Erythroblast (primary cell): ENCODE data around the gene SLC24A3.

Experiments used
- GATA1 ChIP-seq: IDR thresholded peaks from 2 replicates; pipeline ENCODE4 v1.6.1; 2011; ENCODE audit warnings: low read depth, mild to moderate bottlenecking, control low read depth, low read length, moderate library complexity
- POLR2A ChIP-seq: IDR thresholded peaks from 2 replicates; pipeline ENCODE4 v1.6.1; 2011; ENCODE audit warnings: mild to moderate bottlenecking, low read length

DNA sequence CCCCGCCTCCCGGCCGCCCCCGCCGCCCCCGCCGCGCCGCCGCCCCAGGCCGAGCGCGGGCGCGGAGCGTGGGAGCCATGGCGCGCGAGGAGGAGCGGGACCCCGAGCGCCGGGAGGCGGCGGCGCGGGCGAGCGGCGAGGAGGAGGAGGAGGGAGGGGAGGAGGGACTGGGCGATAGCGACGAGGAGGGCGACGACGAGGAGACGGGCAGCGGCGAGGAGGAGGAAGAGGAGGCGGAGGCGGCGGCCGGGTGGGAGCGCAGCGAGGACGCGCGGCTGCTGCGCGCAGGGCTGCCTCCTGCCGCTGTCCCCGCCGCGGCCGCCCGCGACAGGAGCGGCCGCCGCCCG is at the start of gene SLC24A3:
- TF ChIP-seq POLR2A = no peak
- no peak for TF ChIP-seq GATA1
